Effector memory CD8-positive, alpha-beta T cell (primary cell): ENCODE measurements around the gene GOLGA6A.
"Not testable (repeated sequence)": the region's sequence is repeated elsewhere in the genome, so short reads cannot be mapped to it uniquely, and the experiment has no call there.

Experiments
- ATAC-seq: fragments of 150-1000 bp; cut with Tn5 transposase; replicated peaks from 2 replicates; pipeline ENCODE4 v1.10.0; 2021; ENCODE audit warnings: mild to moderate bottlenecking, moderate library complexity
- DNase-seq, 3 experiments: peaks; one replicate each; pipeline ENCODE4 v3.0.0; 2021
- H3K27ac Mint-ChIP-seq, 2 donors: one replicate each; pipeline ENCODE4 v1.8.0; 2022; ENCODE audit warnings: mild to moderate bottlenecking in 2 of 2, mixed read lengths in 2 of 2, moderate library complexity in 2 of 2
- H3K27me3 Mint-ChIP-seq, 2 donors: one replicate each; pipeline ENCODE4 v1.8.0; 2022; ENCODE audit warnings: mixed read lengths in 2 of 2
- H3K36me3 Mint-ChIP-seq: one replicate; pipeline ENCODE4 v1.8.0; 2022; ENCODE audit warnings: mild to moderate bottlenecking, moderate library complexity, mixed read lengths; ENCODE audit not compliant: insufficient read depth
- H3K4me1 Mint-ChIP-seq, 2 donors: one replicate each; pipeline ENCODE4 v1.8.0; 2022; ENCODE audit warnings: low read depth in 2 of 2, mixed read lengths in 2 of 2
- H3K4me3 Mint-ChIP-seq, 2 donors: one replicate each; pipeline ENCODE4 v1.8.0; 2022; ENCODE audit warnings: mild to moderate bottlenecking in 2 of 2, mixed read lengths in 2 of 2, moderate library complexity in 2 of 2
- H3K9me3 Mint-ChIP-seq, 2 donors: one replicate each; pipeline ENCODE4 v1.8.0; 2022; ENCODE audit warnings: mixed read lengths in 2 of 2

GOLGA6A gene

GRCh38 chr15:74072614-74073337 is 9.6 kb downstream of the GOLGA6A start:
- not testable (repeated sequence) for H3K4me3 Mint-ChIP-seq, H3K27ac Mint-ChIP-seq, H3K4me1 Mint-ChIP-seq, H3K9me3 Mint-ChIP-seq, ATAC-seq, H3K27me3 Mint-ChIP-seq, H3K36me3 Mint-ChIP-seq
- DNase-seq, result peak; percentile 34 to 56 (median 41)

- H3K36me3 Mint-ChIP-seq, DNase-seq, H3K9me3 Mint-ChIP-seq, H3K27me3 Mint-ChIP-seq, H3K4me3 Mint-ChIP-seq, ATAC-seq, H3K27ac Mint-ChIP-seq, H3K4me1 Mint-ChIP-seq: not testable (repeated sequence)
These were observed 10.2 kb downstream of the GOLGA6A start for GRCh38 chr15:74072132-74072531.

GRCh38 chr15:74071645-74072044 is 10.7 kb downstream of the GOLGA6A start:
- H3K27me3 Mint-ChIP-seq, H3K27ac Mint-ChIP-seq, DNase-seq, H3K9me3 Mint-ChIP-seq, ATAC-seq, H3K4me1 Mint-ChIP-seq, H3K36me3 Mint-ChIP-seq, H3K4me3 Mint-ChIP-seq: not testable (repeated sequence)

GRCh38 chr15:74065684-74066411 is 16.5 kb downstream of the GOLGA6A start:
- H3K27ac Mint-ChIP-seq, H3K9me3 Mint-ChIP-seq, H3K4me3 Mint-ChIP-seq, H3K4me1 Mint-ChIP-seq, H3K36me3 Mint-ChIP-seq: not testable (repeated sequence)
- peak; percentile 95 for ATAC-seq
- peak; percentile 41 to 57 (median 44) for DNase-seq
- H3K27me3 Mint-ChIP-seq, result peaks cover 0 to 13% of the 10 kb centered on the region in 2 donors

- not testable (repeated sequence) for ATAC-seq, H3K9me3 Mint-ChIP-seq, H3K27ac Mint-ChIP-seq, H3K4me1 Mint-ChIP-seq, H3K36me3 Mint-ChIP-seq, H3K4me3 Mint-ChIP-seq, DNase-seq
- H3K27me3 Mint-ChIP-seq, result peaks cover 0 to 13% of the 10 kb centered on the region in 2 donors
These were observed 17.5 kb downstream of the GOLGA6A start for GRCh38 chr15:74064822-74065221.

- H3K36me3 Mint-ChIP-seq, H3K4me3 Mint-ChIP-seq, DNase-seq, H3K27ac Mint-ChIP-seq, H3K4me1 Mint-ChIP-seq, H3K9me3 Mint-ChIP-seq, ATAC-seq: not testable (repeated sequence)
- peaks cover 0 to 13% of the 10 kb centered on the region in 2 donors for H3K27me3 Mint-ChIP-seq
These were observed 18.2 kb downstream of the GOLGA6A start for GRCh38 chr15:74064183-74064582.

GRCh38 chr15:74063425-74064146 is 18.8 kb downstream of the GOLGA6A start:
- H3K4me1 Mint-ChIP-seq, H3K27ac Mint-ChIP-seq, ATAC-seq, DNase-seq, H3K9me3 Mint-ChIP-seq, H3K36me3 Mint-ChIP-seq, H3K4me3 Mint-ChIP-seq: not testable (repeated sequence)
- H3K27me3 Mint-ChIP-seq, result peaks cover 0 to 13% of the 10 kb centered on the region in 2 donors

GRCh38 chr15:74062671-74063070 is 19.7 kb downstream of the GOLGA6A start:
- Mint-ChIP-seq H3K4me1 (peaks cover 4 to 6% of the 10 kb centered on the region in 2 donors), H3K9me3 (no peaks in the 10 kb centered on the region), H3K27ac (no peak overlapping the region), H3K36me3 (no peaks in the 10 kb centered on the region), H3K27me3 (peaks cover 0 to 13% of the 10 kb centered on the region in 2 donors), H3K4me3 (no peak overlapping the region)
- DNase-seq (no peak), ATAC-seq (no peak)

GRCh38 chr15:74062236-74062635 is 20.1 kb downstream of the GOLGA6A start:
- Mint-ChIP-seq H3K27ac (no peak overlapping the region), H3K4me3 (no peak overlapping the region), H3K27me3 (peaks cover 0 to 13% of the 10 kb centered on the region in 2 donors), H3K4me1 (peaks cover 4 to 6% of the 10 kb centered on the region in 2 donors), H3K9me3 (no peaks in the 10 kb centered on the region), H3K36me3 (no peaks in the 10 kb centered on the region)
- ATAC-seq, result no peak
- DNase-seq, result no peak

- Mint-ChIP-seq H3K9me3 (no peaks in the 10 kb centered on the region), H3K27ac (no peak overlapping the region), H3K4me3 (no peak overlapping the region), H3K27me3 (peaks cover 0 to 10% of the 10 kb centered on the region in 2 donors), H3K36me3 (no peaks in the 10 kb centered on the region), H3K4me1 (peaks cover 4 to 6% of the 10 kb centered on the region in 2 donors)
- DNase-seq (no peak), ATAC-seq (no peak)
These were observed 22.1 kb downstream of the GOLGA6A start for GRCh38 chr15:74060251-74060650.

GRCh38 chr15:74059050-74059833 is 23.1 kb downstream of the GOLGA6A start:
- DNase-seq, H3K9me3 Mint-ChIP-seq, H3K36me3 Mint-ChIP-seq, H3K4me3 Mint-ChIP-seq, H3K4me1 Mint-ChIP-seq, ATAC-seq, H3K27ac Mint-ChIP-seq, H3K27me3 Mint-ChIP-seq: not testable (repeated sequence)

- not testable (repeated sequence) for H3K27me3 Mint-ChIP-seq, DNase-seq, H3K36me3 Mint-ChIP-seq, H3K4me1 Mint-ChIP-seq, H3K9me3 Mint-ChIP-seq, ATAC-seq, H3K4me3 Mint-ChIP-seq, H3K27ac Mint-ChIP-seq
These were observed 26.0 kb downstream of the GOLGA6A start for GRCh38 chr15:74056330-74056729.

GRCh38 chr15:74055804-74056203 is 26.5 kb downstream of the GOLGA6A start:
- DNase-seq, result no peak
- no peaks in the 10 kb centered on the region for H3K36me3 Mint-ChIP-seq
- H3K27me3 Mint-ChIP-seq, result no peaks in the 10 kb centered on the region
- H3K9me3 Mint-ChIP-seq, result no peaks in the 10 kb centered on the region
- H3K4me1 Mint-ChIP-seq, result peaks cover 6% of the 10 kb centered on the region in 2 donors
- ATAC-seq, result no peak
- H3K4me3 Mint-ChIP-seq, result no peak overlapping the region
- no peak overlapping the region for H3K27ac Mint-ChIP-seq
